GM10248 (cell line): ENCODE data around the gene ADAT3.

Experiments used
- CTCF ChIA-PET: fragments of 300-600 bp; sonication (Branson Sonifier 250); formaldehyde crosslinking; extraction: SDS; loops from one replicate; lab custom pipeline; 2021; ENCODE audit warnings: antibody characterized with exemption; lab: Yijun Ruan, JAX
- POLR2A ChIA-PET: fragments of 350-650 bp; sonication (Branson Sonifier 250); formaldehyde crosslinking; extraction: SDS; loops from one replicate; lab custom pipeline; 2020; ENCODE audit warnings: antibody characterized with exemption; lab: Yijun Ruan, JAX
- DNase-seq: peaks from one replicate; pipeline ENCODE4 v3.0.0; 2012; ENCODE audit errors: extremely low spot score
- TF ChIP-seq, protein P1 (sequence below): IDR thresholded peaks from 2 replicates; pipeline ENCODE4 v1.5.1; 2012; ENCODE audit warnings: mild to moderate bottlenecking, low read depth; ENCODE audit errors: extremely low read depth, missing control alignments, control extremely low read depth

ADAT3 gene

GRCh38 chr19:1858412-1859081, 46.7 kb upstream of the ADAT3 start:
- DNase-seq, result no peak
- POLR2A ChIA-PET, result interaction anchor here (0.6 to 0.7 kb wide), 2 partner anchors 589 to 596 kb away, joined by 3 to 5 read pairs; partner anchors contain the start of gene CIRBP
- CTCF ChIA-PET, result interaction anchor here (1.0 to 3.2 kb wide), 5 partner anchors 8 to 186 kb away, joined by 4 to 12 read pairs (median 9); partner anchors contain the start of gene REXO1
- TF ChIP-seq, protein P1, sequence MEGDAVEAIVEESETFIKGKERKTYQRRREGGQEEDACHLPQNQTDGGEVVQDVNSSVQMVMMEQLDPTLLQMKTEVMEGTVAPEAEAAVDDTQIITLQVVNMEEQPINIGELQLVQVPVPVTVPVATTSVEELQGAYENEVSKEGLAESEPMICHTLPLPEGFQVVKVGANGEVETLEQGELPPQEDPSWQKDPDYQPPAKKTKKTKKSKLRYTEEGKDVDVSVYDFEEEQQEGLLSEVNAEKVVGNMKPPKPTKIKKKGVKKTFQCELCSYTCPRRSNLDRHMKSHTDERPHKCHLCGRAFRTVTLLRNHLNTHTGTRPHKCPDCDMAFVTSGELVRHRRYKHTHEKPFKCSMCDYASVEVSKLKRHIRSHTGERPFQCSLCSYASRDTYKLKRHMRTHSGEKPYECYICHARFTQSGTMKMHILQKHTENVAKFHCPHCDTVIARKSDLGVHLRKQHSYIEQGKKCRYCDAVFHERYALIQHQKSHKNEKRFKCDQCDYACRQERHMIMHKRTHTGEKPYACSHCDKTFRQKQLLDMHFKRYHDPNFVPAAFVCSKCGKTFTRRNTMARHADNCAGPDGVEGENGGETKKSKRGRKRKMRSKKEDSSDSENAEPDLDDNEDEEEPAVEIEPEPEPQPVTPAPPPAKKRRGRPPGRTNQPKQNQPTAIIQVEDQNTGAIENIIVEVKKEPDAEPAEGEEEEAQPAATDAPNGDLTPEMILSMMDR, result no peak

- TF ChIP-seq, protein P1, result no peak
- no peak for DNase-seq
- ChIA-PET POLR2A (interaction anchor here (0.5 kb wide), 1 partner anchor 195 kb away, joined by 3 read pairs; no protein-coding TSS in a partner anchor), CTCF (interaction anchor here (2.6 to 3.2 kb wide), 2 partner anchors 17 to 21 kb away, joined by 9 to 12 read pairs; no protein-coding TSS in a partner anchor)
Observed at GRCh38 chr19:1859331-1859781, 45.8 kb upstream of the ADAT3 start.

- ChIA-PET CTCF (no interaction called here), POLR2A (interaction anchor here (0.6 to 0.7 kb wide), 2 partner anchors 11 to 408 kb away, joined by 5 to 8 read pairs; no protein-coding TSS in a partner anchor)
- TF ChIP-seq, protein P1, result no peak
- peak; percentile 44 for DNase-seq
Observed at GRCh38 chr19:1860042-1860775, 45.0 kb upstream of the ADAT3 start.

DNA sequence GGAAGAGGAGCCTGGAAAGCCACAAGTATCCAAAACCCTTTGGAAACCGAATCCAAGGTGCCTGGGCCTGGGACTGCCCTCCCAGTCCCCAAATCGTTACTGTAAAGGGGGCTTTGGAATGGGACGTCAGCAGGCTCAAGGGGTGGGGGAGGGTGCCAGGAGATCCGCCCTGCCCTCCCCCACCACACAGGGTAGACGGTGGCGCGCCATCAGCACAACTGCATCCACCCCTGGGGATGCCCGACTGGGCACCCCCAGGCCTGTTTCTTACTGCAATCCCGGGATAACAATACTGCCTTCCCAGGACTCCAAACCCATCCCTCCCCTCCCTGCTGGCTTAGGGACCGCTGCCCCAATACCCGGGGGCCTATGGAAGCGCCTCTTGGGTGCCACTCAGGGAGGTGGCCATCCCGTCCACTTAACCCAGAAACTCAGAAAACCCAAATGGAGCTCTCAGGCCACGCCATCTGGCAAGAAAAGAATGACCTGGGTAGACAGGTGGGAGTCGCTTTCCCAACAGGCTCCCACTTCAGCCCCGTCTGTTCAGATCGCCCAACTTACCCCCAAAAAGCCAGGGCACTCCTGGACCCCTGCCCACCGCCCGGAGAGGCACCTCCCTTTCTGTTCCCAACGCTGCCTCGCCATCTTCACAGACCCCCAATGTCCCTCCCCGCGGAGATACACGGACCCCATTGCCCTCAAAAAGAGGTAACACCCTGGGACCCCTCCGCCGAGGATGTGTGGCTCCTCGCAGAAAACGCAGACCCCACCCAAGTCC, 44.2 kb upstream of the ADAT3 start:
- DNase-seq, result no peak
- CTCF ChIA-PET, result no interaction called here
- POLR2A ChIA-PET, result no interaction called here
- TF ChIP-seq, protein P1, result no peak

- TF ChIP-seq, protein P1, result no peak
- POLR2A ChIA-PET, result no interaction called here
- CTCF ChIA-PET, result no interaction called here
- no peak for DNase-seq
Observed at GRCh38 chr19:1861599-1862031, 43.6 kb upstream of the ADAT3 start.

DNA sequence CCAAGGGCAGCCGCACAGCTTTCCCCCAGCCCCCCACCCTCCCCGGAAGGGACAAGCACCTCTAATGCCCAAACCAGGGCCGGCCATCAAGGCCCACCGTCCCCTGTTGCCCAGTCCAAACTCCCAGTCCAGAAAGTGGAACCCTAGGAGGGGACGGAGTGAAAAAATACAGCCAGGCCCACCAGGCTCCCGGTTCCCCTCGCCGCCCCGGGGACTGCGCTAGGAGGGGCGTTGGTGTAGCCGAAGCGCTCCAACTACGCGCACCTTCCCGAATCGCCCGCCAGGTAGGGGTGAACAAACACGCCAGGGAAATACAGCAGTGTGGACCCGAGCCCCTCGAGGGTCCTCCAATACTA, 43.2 kb upstream of the ADAT3 start:
- CTCF ChIA-PET, result no interaction called here
- no peak for DNase-seq
- TF ChIP-seq, protein P1, result no peak
- POLR2A ChIA-PET, result no interaction called here
